HG03097 (cell line): ENCODE data around the gene PRRC2A.

Experiments used
- ATAC-seq: cut with Tn5 transposase; IDR thresholded peaks from one replicate; pipeline ENCODE4 v1.9.1; 2021; ENCODE audit not compliant: unreplicated experiment, low FRiP score

Gene PRRC2A

GRCh38 chr6:31663961-31664789 lies 43.7 kb downstream of the PRRC2A start:
- no peak for ATAC-seq

- ATAC-seq = no peak
Measured at GRCh38 chr6:31664790-31665500, 44.4 kb downstream of the PRRC2A start, which contains the start of gene GPANK1. Gene GPANK1 (minus strand): TSS chr6:31664997. CDS start chr6:31664478, 519 bp downstream.

DNA sequence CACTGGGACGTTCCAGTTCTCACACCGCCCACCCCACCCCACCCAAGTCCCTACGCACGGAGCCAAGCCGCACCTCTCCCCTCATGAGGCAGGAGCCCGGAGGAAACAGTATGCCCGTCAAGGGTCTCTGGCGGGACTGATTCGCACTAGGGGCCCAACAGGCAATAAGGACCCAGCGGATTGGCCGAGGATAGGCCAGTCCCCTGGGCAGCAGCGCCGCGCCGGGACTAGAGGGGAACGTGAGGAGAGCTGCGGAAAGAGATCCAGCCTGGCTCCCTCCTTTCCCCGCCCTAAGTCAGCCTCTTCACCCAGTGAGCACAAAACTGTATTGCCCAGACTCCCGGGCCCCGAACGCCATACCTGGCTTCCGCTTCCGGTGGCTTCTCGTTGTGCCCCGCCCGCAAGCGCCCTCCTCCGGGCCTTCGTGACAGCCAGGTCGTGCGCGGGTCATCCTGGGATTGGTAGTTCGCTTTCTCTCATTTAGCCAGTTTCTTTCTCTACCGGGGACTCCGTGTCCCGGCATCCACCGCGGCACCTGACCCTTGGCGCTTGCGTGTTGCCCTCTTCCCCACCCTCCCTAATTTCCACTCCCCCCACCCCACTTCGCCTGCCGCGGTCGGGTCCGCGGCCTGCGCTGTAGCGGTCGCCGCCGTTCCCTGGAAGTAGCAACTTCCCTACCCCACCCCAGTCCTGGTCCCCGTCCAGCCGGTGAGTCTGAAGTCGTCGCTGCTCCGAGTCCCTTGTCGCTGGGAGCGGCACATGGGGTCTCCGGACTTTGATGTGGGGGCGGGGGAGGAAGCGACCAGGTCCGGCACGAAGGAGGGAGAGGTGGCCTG lies 45.2 kb downstream of the PRRC2A start, which contains the start of gene CSNK2B:
Gene CSNK2B, plus strand, starts transcription at position 580 of the 836 bp plus-strand sequence. CDS start 752 bp downstream, outside the sequence.
- ATAC-seq = peak; percentile 72

- no peak for ATAC-seq
Measured at GRCh38 chr6:31666337-31666965, 45.9 kb downstream of the PRRC2A start.

GRCh38 chr6:31669676-31670075 lies 49.2 kb downstream of the PRRC2A start, which contains the start of gene LY6G5B:
Gene LY6G5B (plus strand): TSS chr6:31669976. CDS start chr6:31670951, 975 bp downstream.
- ATAC-seq = no peak

GRCh38 chr6:31676322-31676903 lies 55.9 kb downstream of the PRRC2A start:
- ATAC-seq = no peak

GRCh38 chr6:31676904-31677303 lies 56.4 kb downstream of the PRRC2A start:
- ATAC-seq = no peak

DNA sequence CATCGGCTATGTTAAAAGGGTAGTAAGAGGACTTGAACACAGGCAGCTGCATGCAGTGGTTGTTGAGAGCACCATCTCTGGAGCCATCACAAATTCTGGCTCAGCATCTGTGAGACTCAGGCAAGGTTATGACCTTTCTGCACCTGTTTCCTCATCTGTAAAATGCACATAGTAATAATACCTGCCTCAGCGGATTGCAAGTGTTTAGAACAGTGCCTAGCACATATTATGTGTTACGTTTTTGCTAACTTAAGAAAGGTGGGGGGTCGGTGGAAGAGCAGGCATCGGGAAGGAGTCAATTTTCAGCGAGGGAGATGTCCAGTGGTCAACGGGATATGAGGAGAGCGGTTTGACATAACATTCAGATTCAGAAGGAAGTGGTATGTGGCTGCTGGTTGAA lies 57.4 kb downstream of the PRRC2A start:
- ATAC-seq = no peak

DNA sequence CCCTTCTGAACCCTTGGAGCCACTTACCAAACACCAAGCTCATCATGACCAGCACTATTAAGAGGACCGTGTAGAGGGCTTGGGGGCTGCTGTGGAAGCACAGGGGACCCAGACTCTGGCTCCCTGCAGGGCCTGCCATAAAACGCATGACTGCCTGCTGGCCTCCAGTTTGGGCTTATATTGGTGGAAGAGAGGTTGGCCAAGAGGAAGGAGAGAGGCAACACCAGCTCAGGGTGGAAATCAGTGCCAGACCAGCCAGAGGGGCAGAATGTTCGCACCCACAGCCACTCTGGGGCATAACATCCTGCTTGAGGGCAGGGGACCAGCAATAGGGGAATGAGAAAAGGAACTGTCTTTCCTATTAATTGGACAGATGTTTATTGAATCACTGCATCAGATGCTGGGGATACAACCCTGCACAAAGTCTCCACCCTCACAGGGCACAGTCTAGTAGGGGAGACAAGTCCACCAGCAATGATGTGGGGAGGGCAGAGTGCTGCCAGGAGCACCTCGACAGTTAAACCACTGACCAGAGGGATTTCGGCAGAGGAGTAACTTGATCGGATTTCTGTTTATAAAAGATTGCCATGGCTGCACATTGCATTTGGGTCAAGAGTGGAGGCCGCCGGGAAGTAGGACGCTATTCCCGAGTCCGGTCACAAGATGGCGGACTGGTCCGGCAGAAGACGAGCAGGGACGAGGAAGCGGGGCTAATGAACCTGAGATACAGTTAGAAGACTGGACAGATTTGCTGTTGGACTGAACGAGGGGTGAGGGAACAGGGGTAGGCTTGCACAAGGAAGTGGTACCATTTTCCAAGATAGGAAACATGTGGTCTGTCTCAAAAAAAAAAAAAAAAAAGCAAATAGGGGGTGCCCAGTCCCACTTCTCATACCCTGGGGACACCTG lies 60.0 kb downstream of the PRRC2A start, which contains the start of gene LY6G5C:
Gene LY6G5C, minus strand, starts transcription at position 842 of the 909 bp plus-strand sequence. Its CDS starts 694 bp downstream, at position 148.
- ATAC-seq = no peak

DNA sequence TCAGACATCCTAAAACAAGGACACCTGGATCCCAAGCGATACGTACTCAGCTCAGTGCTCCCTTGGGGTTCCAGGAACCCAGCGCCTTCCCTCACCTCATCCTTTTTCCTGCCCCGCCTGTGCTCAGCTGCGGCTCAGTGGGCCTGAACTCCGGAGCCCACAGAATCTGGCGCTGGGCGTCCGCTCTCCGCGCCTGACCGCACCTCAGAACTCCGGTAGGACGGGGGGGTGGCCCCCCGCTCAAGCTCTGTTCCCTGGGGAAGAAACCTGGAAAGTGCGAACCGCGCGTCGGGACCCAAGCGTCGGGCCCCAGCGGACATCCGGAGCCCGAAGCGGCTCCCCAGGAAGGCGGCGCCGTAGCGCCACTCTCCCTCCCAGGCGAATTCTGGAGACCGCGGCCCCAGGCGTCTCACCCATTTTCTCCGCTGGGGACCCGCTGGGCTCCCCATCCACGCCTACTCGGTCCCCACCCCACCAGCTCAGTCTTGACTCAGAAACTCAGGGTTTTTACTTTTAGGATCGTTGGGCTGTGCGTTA lies 60.7 kb downstream of the PRRC2A start:
- ATAC-seq = no peak

DNA sequence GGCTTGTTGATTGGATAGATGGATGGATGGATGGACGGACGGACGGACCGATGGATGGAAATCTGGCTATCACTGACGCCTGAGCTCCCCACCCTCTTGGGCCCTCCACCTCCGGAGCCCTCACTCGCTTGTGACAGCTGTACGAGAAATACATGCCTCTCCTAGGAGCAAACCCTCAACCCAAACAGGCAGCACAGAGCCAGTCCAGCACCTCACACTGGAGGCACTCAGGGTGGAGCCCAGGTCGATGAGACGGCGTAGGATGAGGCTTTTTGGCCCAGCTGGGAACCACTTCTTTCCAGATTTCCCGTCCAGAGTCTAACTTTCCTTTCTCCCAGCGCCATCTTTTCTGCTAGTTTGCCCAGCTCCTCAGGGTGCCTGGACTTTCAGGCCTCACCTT lies 63.1 kb downstream of the PRRC2A start:
- no peak for ATAC-seq

- ATAC-seq = no peak
Measured at GRCh38 chr6:31686483-31686882, 66.0 kb downstream of the PRRC2A start.

GRCh38 chr6:31687321-31687720 lies 66.8 kb downstream of the PRRC2A start:
- no peak for ATAC-seq
